Spleen (tissue), 7 donors: ENCODE measurements around the gene MFAP5.

Experiments
- POLR2A ChIP-seq, 3 donors: fragments of 450-650 bp; IDR thresholded peaks; one replicate each; pipeline ENCODE4 v1.5.1; 2017; ENCODE audit warnings: antibody characterized with exemption in 3 of 3, mild to moderate bottlenecking in 1 of 3
- POLR2AphosphoS5 ChIP-seq, 3 donors: sonication (generic); formaldehyde crosslinking; IDR thresholded peaks; one replicate each; pipeline ENCODE4 v1.5.1; 2017; ENCODE audit warnings: antibody characterized with exemption in 3 of 3
- TF ChIP-seq, protein P1 (sequence below), 11 experiments: fragments of 200-600 bp in 7 of 11; fragments of 450-650 bp in 4 of 11; sonication (generic) in 4 of 11; IDR thresholded peaks in 8 of 11; conservative IDR thresholded peaks in 3 of 11; 1 replicate in 7 of 11; 2 replicates in 4 of 11; pipeline versions ENCODE4 v1.4.0 to v1.8.0; 2016 to 2021; ENCODE audit warnings: antibody characterized with exemption in 11 of 11, inconsistent platforms in 4 of 11, mild to moderate bottlenecking in 1 of 11
- donor health status: DM: no; HTN: no; CAD: no; lungs with moderate emphysema.
- donor health status: DM: no; HTN: no; CAD: no.
- donor health status: DM: no; HTN: no; CAD: no.

DNA sequence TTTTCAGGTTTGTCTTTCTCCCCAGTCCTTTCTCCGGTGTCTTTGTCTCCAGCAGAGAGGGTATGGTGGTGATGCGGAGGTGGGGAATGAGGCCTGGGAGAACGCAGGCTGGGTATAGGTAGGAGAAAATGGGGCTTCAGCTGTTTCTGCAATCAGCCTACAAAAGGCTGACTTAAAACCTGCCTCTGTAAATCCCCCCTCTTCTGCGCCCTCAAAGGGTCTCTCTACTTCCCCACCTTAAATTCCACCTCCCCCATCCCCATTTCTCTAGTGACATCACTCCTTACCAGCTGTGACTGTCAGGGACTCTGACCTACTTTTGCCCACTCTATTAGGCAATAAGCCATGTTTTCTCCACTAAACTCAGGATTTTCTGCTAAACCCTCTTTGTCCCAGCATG lies 27.1 kb upstream of the MFAP5 start:
- TF ChIP-seq POLR2AphosphoS5 (IDR thresholded peaks at IDR 0.05) (no peak), POLR2A (IDR thresholded peaks at IDR 0.05) (no peak)
- TF ChIP-seq, protein P1, sequence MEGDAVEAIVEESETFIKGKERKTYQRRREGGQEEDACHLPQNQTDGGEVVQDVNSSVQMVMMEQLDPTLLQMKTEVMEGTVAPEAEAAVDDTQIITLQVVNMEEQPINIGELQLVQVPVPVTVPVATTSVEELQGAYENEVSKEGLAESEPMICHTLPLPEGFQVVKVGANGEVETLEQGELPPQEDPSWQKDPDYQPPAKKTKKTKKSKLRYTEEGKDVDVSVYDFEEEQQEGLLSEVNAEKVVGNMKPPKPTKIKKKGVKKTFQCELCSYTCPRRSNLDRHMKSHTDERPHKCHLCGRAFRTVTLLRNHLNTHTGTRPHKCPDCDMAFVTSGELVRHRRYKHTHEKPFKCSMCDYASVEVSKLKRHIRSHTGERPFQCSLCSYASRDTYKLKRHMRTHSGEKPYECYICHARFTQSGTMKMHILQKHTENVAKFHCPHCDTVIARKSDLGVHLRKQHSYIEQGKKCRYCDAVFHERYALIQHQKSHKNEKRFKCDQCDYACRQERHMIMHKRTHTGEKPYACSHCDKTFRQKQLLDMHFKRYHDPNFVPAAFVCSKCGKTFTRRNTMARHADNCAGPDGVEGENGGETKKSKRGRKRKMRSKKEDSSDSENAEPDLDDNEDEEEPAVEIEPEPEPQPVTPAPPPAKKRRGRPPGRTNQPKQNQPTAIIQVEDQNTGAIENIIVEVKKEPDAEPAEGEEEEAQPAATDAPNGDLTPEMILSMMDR (IDR thresholded peaks at IDR 0.05 in 8 of 11, conservative IDR thresholded peaks at IDR 0.05 in 3 of 11) = no peak
